Activated CD8-positive, alpha-beta memory T cell treated with anti-CD3 and anti-CD28 coated beads, Interleukin-2, amount 50 U/mL, for 24 hours (primary cell): Measurements from ENCODE around the gene CTTNBP2.

ENCODE experiments used
- DNase-seq: peaks from one replicate; pipeline ENCODE4 v3.0.0-alpha.2; 2020; ENCODE audit errors: extremely low read depth

The CTTNBP2 gene

DNA sequence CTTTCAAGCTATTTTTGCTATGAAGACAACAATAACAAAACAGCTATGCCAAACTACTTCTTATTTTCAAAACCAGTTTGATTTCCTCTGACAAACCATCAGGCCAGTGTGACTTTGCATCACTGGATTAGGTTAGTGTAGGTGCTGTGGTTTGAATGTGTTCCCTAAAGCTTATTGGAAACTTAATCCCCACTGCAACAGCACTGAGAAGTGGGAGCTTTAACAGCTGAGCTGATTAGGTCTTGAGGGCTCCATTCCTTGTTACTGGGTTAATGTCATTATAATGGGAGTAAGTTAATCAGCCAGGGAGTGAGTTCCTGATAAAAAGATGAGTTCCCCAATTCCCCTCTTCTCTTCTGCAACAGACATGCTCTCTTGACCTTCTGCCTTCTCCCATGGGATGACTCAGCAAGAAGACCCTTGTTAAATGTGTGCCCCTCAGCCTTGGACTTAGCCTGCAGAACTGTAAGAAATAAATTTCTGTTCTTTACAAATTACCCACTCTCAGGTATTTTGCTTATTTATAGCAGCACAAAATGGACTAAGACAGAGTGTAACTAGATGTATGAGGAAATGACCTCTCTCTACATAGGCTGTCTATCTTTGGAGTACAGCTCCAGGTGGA, 186.8 kb downstream of the CTTNBP2 start:
- DNase-seq: no peak

DNA sequence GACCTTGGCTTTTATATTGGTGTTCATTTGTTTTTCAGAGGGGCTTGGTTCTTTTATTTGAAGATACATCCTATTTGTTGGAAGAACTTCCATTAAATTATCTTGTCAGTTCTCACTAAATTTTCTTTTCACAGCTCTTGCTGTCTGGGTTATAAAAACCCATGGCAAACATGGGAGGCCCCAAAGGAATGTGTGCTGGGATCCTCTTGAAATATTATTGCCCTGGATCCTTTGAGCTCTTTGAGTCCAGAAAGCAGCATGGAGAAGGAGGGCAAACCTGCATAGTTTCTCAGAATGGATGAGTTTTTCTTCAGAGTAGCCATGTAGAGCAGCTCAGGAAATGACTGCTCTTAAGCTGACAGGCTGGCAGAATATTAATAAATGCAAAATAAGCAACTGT, 187.4 kb downstream of the CTTNBP2 start:
- DNase-seq: no peak

DNA sequence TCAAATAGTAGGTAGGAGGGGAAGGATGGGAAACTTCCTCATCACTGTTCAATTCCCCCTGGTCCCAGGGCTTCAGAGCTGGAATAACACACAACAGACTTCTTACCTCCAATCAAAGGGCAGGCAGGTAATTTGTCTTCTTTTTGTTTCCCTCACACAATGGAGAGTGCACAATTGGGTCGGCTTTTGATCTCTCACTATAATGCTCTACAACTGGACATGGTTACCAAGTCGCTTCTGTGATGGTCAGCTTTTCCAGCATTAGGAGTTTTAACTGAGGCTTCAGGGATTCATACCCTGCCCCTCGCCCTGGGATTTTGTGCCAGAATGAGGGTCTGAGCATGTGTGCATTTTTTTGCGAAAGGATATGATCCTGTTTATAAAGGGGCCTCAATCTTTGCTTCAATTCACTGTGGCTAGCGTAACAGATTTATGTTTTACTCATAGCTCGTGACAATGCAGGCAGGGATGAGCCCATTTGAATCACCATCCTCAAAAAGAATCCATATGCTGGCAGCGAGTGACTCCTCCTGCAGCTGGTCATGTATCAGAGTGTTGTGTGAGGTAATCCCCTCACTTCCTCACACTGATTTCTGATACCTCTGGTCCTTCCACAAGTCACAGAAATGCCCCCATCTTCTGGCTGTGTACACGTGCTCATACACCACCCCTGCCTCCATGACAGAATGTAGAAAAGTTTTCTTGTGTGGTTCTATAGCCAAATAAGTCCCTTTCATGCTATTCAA, 189.6 kb downstream of the CTTNBP2 start:
- DNase-seq: no peak

DNA sequence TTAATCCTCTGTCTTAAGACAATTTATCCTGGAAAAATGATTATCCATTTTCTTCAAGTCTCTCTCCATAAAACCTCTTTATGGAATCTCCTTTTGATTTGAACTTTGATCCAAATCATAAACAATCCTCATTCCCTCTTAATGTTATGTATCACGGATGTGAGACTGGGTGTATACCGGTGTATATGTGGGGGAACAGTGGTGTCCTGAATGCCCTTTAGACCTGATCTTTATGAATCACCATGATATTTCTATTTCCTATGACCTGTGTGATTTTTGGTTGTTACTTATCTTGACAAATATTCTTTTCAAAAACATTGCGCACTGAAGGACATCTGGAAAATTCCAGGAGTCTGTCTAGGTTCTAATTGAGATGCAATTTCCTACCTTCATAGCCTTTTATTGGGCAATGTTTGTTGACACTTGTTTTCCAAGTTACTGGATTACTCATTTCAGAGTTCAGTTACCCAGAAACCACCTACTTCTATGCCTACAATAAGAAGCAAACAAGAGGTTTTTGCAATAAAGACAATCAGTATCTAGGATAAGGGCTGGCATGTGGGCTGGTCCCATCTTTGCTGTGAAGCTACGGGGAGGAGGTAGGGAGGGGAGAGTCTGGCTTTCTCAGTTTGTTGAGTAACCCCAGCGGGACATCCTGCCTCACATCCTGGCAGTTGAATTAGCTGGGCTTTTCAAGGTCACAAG, 190.4 kb downstream of the CTTNBP2 start:
- no peak for DNase-seq

DNA sequence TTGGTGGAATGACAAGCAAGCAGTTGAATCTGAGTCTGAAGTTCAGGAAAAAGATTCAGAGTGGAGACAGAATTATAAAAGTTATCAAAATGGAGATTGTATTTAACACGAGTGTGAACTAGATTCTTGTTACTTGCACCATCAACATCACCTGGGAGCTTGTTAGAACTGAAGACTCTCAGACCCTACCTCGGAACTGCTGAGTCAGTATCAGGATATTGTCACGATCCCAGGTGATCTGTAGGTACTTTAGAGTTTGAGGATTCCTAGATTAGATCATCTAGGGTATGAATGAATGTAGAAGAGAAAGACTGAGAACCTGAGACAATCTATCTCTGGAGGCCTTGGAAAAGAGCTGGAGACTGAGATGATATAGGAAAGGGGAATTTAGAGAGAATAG, 194.1 kb downstream of the CTTNBP2 start:
- no peak for DNase-seq

DNA sequence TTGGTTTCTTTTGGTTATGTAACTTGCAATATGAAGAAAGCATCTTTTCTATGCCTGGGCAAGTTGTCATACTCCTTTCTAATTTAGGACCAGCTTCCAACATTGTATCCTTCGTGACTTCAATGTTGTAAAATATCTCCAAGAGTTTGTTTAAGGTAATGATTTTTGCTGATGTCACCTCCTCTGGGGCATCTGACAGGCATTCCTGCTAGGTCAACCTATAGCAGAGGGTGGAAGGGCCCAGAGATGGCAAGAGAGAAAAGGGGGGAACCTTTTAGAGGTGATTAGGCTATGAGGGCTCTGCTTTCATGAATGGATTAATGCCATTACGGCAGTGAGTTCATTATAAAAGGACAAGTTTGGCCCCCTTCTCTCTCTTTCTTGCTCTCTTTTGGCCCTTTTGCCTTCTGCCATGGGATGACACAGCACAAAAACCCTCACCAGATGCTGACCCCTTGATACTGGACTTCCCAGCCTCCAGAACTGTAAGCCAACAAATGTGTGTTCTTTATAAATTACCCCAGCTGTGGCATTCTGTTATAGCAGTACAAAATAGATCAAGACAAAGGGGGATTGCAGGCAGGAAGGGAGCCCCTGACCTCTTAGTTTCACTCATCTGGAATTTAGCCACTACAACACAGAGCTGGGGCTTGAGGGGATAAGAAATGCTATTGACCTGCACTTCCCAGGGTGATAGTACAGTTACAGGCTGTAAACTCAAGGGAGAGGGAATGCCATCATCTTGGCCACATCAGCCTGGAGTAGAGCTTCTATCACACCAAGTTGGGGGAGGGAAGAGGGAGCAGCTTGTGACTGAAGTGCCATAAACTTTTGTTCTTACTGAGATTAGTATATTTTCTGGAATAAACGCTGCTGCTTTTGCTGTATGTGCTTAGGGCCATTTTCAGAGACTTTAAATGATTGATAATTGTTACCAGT, 197.5 kb downstream of the CTTNBP2 start:
- DNase-seq: no peak

DNA sequence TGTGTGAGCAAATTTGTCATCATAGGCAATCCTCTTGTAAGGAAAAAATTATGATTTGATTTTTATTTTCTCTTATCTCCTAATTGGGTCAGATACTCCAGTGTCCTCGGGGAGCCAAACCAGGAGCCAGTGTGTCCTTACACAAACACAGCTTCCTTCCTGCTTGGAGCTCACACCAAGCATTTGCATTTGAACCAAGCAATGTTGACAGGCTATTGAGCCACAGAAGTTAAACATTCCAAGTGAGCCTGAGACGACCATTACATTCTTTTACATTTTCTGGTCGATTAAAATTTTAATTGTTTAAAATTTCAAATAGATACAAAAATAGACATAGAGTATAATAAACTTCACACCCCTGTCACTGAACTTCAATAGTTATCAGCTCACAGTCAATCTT, 198.6 kb downstream of the CTTNBP2 start:
- DNase-seq: no peak

DNA sequence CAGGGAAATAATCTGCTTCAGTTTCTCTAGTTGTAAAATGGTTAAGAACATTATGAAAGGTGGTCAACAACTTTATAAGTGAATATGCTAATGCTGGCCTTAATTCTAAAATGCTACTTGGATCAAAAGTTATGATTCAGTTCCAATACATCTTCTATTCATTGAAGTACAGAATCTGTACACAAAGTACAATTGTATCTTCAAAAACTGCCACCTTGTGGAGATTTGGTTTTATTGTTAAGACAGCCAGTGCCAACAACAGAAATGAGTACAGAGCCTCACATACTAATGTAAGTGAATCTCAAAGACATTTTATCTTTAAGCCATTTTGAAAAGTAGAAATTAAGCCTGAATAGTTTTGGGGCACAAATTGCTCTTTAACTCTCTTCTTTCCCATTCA, 199.4 kb downstream of the CTTNBP2 start:
- DNase-seq: no peak

DNA sequence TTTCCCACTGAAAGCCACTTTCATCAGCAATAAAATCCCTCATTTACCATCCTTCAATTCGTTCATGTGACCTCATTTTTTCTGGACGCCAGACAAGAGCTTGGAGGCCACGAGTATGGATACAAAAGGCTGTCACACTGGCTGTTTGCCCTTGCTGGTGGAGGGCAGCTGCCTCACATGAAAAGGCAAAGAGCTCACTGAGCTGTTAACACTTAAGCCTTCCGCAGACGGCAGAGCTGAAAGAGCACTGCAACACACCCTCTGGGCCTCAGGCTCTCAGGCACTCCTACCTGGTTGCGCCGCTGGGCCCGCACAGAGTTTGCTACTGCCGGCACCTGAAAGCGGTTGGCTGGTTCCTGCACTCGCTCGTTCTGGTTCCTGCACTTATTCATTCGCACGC, 199.9 kb downstream of the CTTNBP2 start:
- DNase-seq: no peak

DNA sequence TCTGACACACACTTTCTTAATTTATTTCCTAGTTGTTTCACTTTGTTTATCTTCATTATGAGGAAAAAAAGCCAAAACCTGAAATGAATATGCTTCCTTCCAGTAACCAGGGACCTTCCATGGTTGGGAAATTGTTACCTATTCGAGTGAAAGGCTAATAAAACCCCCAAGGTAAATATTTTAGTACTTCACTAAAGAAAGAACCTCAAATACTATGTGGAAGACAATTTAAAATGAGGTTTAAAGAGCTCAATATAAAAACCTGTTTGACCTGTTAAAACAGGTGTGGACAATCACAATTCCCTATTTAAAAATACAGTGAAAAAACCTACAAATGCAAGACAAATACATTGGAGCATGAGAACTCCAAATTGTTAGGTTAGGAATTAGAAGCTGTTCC, 200.8 kb downstream of the CTTNBP2 start:
- DNase-seq: no peak

DNA sequence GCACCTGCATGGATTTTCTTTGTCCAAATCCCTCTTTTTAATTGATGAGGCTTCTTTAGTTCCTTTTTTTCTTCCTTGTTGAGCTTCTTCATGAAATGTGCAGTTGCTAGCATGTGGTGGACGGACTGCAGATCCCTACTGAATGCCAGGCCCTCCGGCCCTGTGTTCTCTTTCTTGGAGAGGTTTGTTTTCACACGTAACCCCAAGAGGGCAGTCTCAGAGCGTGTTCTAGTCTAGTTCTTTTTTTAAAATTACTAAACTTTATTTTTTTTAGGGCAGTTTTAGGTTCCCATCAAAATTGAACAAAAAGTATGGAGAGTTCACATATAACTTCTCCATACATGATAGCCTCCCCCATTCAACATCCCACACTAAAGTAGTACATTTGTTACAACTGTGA, 203.4 kb downstream of the CTTNBP2 start:
- no peak for DNase-seq

DNA sequence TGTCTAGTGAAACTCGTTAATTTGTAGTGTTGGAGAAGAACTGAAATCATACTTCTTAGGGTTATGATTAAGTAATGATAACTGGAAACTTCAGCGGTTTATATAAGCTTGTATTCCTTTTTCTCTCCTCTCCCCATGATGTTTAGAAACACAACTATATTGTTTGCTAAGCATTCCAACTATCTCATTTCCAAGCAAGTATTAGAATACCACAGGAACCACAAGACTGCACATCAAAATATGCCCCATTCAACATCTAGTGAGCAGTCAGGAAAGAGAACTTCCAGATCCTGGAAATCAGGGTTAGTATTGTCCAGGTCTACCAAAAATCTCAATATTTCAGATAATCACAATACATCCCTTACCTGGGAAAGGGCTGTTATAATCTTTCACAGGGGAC, 205.8 kb downstream of the CTTNBP2 start:
- DNase-seq: no peak

DNA sequence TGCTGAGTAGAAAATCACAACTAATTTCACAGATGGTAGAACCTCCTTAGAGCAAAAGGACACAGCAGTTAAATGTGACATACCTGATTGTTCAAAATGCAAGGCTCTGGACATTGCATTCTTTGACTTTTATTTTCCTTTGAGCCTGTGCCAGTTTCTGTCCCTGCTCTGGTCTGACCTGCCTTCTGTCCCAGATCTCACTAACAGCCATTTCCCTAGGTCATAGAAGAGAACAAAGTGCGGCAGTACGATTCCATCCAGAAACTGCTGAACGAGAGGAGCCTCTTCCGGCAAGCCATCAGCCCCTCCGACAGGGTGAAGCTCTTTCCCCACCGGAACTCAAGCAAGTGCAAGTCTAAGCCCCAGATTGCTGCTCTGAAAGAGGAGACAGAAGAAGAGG, 206.6 kb downstream of the CTTNBP2 start:
- no peak for DNase-seq

DNA sequence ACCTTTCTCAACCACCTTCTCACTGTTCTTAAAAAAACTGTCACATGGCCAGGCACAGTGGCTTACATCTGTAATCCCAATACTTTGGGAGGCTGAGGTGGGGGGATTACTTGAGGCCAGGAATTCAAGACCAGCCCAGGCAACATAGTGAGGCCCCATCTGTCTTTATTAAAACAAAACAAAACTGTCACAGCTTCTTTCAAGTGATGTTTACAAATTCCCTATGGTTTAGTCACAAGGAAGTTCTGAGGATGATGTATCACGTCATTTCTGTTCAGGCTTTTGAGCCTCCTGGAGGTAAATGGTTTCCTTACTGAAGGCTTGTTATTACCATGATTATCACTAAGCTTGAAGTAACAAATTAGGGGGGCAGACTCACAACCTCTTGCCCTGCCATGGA, 207.2 kb downstream of the CTTNBP2 start:
- DNase-seq: no peak

DNA sequence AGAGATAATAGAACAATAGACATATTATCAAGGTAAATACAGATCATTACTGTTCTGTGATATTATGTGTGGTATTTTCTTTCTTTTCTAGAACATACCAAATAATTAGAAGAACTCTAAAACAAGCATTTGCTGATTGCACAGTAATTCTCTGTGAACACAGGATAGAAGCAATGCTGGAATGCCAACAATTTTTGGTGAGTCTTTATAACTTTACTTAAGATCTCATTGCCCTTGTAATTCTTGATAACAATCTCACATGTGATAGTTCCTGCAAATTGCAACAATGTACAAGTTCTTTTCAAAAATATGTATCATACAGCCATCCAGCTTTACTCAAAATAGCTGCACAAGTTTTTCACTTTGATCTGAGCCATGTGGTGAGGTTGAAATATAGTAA, 207.9 kb downstream of the CTTNBP2 start:
- DNase-seq: no peak

DNA sequence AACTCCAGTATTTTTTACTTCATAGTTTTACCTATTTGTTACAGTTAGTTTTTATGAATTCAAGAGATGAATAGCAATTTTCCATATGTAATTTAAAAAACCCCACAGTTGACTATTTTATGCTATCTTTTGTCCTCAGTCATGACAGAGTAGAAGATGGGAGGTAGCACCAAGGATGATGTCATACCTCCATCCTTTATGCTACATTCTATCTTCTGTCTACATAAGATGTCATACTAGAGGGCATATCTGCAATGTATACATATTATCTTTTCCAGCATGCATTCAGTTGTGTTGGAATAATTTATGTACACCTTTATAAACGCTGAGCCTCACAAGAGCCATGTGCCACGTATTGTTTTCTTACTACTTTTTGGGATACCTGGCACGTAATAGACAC, 209.2 kb downstream of the CTTNBP2 start:
- DNase-seq: no peak

DNA sequence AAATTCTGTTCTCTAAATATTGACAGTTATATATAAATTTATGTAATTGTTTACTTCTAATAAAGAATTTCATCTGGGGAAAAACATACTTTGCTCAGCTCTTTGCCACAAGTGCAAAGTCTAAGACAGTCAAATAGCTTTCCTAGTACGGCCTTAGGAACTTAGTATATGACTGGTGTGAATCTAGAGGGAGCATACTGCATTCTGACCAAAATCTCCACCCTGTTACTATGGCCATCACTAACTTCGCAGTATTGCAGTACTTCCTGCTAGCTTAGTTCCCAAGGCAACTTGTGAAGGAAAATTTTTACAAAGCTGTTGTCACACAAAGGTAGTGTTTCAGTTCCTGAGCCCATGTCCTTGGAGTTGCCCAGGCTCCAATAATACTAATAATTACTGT, 211.9 kb downstream of the CTTNBP2 start:
- no peak for DNase-seq
